PC-3 (cell line): ENCODE results near the gene LARP4B.

Source experiments
- CTCF ChIP-seq: fragments of 300-600 bp; sonication (generic); conservative IDR thresholded peaks from 2 replicates; pipeline ENCODE4 v1.5.1; 2017; ENCODE audit warnings: antibody characterized with exemption, low read depth, mild to moderate bottlenecking, low read length
- EZH2 ChIP-seq: fragments of 300-600 bp; sonication (generic); IDR thresholded peaks from one replicate; pipeline ENCODE4 v1.6.1; 2017; ENCODE audit warnings: antibody characterized with exemption, mild to moderate bottlenecking, low read length; ENCODE audit not compliant: unreplicated experiment

DNA sequence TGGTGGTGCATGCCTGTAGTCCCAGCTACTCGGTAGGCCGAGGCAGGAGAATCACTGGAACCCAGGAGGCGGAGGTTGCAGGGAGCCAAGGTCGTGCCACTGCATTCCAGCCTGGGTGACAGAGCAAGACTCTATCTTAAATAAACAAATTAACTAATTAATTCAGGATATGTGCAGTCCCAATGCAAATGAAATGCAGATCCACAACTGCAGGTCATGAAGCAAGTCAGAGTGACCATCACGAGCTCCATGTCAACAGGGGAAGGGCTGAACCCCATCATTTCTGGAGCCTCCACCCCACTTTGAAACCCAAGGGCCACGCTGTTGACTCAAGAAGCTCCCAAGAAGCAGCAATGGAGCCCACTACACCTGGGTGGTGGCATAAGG is 115.4 kb downstream of the LARP4B start:
- TF ChIP-seq CTCF (no peak), EZH2 (no peak)
